PC-9 (cell line): ENCODE measurements around the gene CEP19. TPM values are rescaled to one million over a fixed set of nuclear protein-coding genes. Genes with fewer than 3 reads are reported as not detected.
A peak's percentile ranks its signal among the peaks of the same experiment; 100 is the strongest.

Source experiments
- BruUV-seq: library from RNA; stranded (reverse); fragments of 400-500 nt; replicated peaks from 2 replicates; lab custom pipeline; 2021; lab: Mats Ljungman, UMichigan
- CTCF ChIA-PET: fragments of 300-600 bp; sonication (Branson Sonifier 250); formaldehyde crosslinking; loops from one replicate; lab custom pipeline; 2022; ENCODE audit warnings: antibody characterized with exemption; lab: Charles Lee
- POLR2A ChIA-PET: fragments of 300-600 bp; sonication (Branson Sonifier 250); formaldehyde crosslinking; loops from one replicate; lab custom pipeline; 2022; ENCODE audit warnings: antibody characterized with exemption; ENCODE audit not compliant: unreplicated experiment; lab: Charles Lee
- DNase-seq, 2 experiments: peaks; one replicate each; pipeline versions ENCODE4 v3.0.0 to v3.0.0-alpha.2; 2015 to 2022; ENCODE audit warnings: mixed read lengths in 1 of 2
- H2AFZ ChIP-seq: fragments of 200-600 bp; sonication (generic); 2 replicates; pipeline ENCODE4 v1.8.1; 2017; ENCODE audit warnings: antibody characterized with exemption
- H3F3A ChIP-seq: fragments of 200-600 bp; sonication (generic); 2 replicates; pipeline ENCODE4 v1.8.1; 2017; ENCODE audit warnings: antibody characterized with exemption, mild to moderate bottlenecking, low read depth; ENCODE audit not compliant: insufficient read depth
- H3K27ac ChIP-seq: fragments of 200-600 bp; sonication (generic); 2 replicates; pipeline ENCODE4 v1.6.1; 2016; ENCODE audit warnings: mixed run types
- H3K27me3 ChIP-seq: fragments of 200-600 bp; sonication (generic); 2 replicates; pipeline ENCODE4 v1.6.1; 2016; ENCODE audit warnings: low read depth, mixed run types; ENCODE audit not compliant: insufficient read depth
- H3K36me3 ChIP-seq: fragments of 200-600 bp; sonication (generic); 2 replicates; pipeline ENCODE4 v1.6.1; 2016; ENCODE audit warnings: low read depth, mixed run types
- H3K4me1 ChIP-seq: fragments of 200-600 bp; sonication (generic); replicated peaks from 2 replicates; pipeline ENCODE4 v1.6.1; 2016; ENCODE audit warnings: mixed run types; ENCODE audit not compliant: insufficient read depth
- H3K4me2 ChIP-seq: fragments of 200-600 bp; sonication (generic); 2 replicates; pipeline ENCODE4 v1.6.1; 2017; ENCODE audit warnings: mixed run types
- H3K4me3 ChIP-seq: fragments of 200-600 bp; sonication (generic); 2 replicates; pipeline ENCODE4 v1.6.1; 2016; ENCODE audit warnings: mixed run types
- H3K79me2 ChIP-seq: fragments of 200-600 bp; sonication (generic); 2 replicates; pipeline ENCODE4 v1.6.1; 2017; ENCODE audit warnings: low read depth, mixed run types
- H3K9me2 ChIP-seq: fragments of 200-600 bp; sonication (generic); 2 replicates; pipeline ENCODE4 v1.8.1; 2017; ENCODE audit warnings: mild to moderate bottlenecking; ENCODE audit not compliant: insufficient read depth
- H3K9me3 ChIP-seq: fragments of 200-600 bp; sonication (generic); 2 replicates; pipeline ENCODE4 v1.8.1; 2016; ENCODE audit warnings: low read depth; ENCODE audit not compliant: insufficient read depth
- H4K20me1 ChIP-seq: fragments of 200-600 bp; sonication (generic); 2 replicates; pipeline ENCODE4 v1.8.1; 2017; ENCODE audit not compliant: insufficient read depth
- EZH2 ChIP-seq: fragments of 200-600 bp; sonication (generic); IDR thresholded peaks from 2 replicates; pipeline ENCODE4 v1.8.0; 2017; ENCODE audit warnings: antibody characterized with exemption, low read depth
- intact Hi-C: fragments of 100-400 bp; cut with micrococcal nuclease; formaldehyde crosslinking; loops from one replicate; pipeline ENCODE4 v1.10.0; 2022; ENCODE audit not compliant: unreplicated experiment
- total RNA-seq: library from RNA; stranded (reverse); gene quantifications from 2 replicates; pipeline ENCODE4 v1.2.3, GENCODE V29; 2021
- TF ChIP-seq, protein P1 (sequence below): fragments of 200-600 bp; sonication (generic); conservative IDR thresholded peaks from 2 replicates; pipeline ENCODE4 v1.6.1; 2017; ENCODE audit warnings: mixed run types, antibody characterized with exemption, mild to moderate bottlenecking, moderate library complexity

Gene CEP19
- total RNA-seq, 1 experiment from 2014 or later: 5.5 TPM

GRCh38 chr3:196662711-196663571 is 49.1 kb downstream of the CEP19 start:
- TF ChIP-seq, protein P1, sequence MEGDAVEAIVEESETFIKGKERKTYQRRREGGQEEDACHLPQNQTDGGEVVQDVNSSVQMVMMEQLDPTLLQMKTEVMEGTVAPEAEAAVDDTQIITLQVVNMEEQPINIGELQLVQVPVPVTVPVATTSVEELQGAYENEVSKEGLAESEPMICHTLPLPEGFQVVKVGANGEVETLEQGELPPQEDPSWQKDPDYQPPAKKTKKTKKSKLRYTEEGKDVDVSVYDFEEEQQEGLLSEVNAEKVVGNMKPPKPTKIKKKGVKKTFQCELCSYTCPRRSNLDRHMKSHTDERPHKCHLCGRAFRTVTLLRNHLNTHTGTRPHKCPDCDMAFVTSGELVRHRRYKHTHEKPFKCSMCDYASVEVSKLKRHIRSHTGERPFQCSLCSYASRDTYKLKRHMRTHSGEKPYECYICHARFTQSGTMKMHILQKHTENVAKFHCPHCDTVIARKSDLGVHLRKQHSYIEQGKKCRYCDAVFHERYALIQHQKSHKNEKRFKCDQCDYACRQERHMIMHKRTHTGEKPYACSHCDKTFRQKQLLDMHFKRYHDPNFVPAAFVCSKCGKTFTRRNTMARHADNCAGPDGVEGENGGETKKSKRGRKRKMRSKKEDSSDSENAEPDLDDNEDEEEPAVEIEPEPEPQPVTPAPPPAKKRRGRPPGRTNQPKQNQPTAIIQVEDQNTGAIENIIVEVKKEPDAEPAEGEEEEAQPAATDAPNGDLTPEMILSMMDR: no peak
- TF ChIP-seq EZH2: no peak
- no peak overlapping the region for H2AFZ ChIP-seq
- intact Hi-C loops: no loop called here
- H3K79me2 ChIP-seq: no peaks in the 10 kb centered on the region
- no peak overlapping the region for H3K4me2 ChIP-seq
- BruUV-seq: no TSS peak
- H3K4me3 ChIP-seq: no peak overlapping the region
- no peaks in the 10 kb centered on the region for H3K27me3 ChIP-seq
- peaks cover 9% of the 10 kb centered on the region; the same call in 1 of the 2 replicates for H3F3A ChIP-seq
- no peak for DNase-seq
- CTCF ChIA-PET: interaction anchor here (0.5 kb wide), 1 partner anchor 178 kb away, joined by 13 read pairs; no protein-coding TSS in a partner anchor
- no peaks in the 10 kb centered on the region for H3K9me3 ChIP-seq
- no peaks in the 10 kb centered on the region for H3K36me3 ChIP-seq
- 0 out of 2 replicates have a peak, but pooled peaks cover 16% of the 10 kb centered on the region for H3K4me1 ChIP-seq
- H3K27ac ChIP-seq: no peak overlapping the region
- no peaks in the 10 kb centered on the region for H3K9me2 ChIP-seq
- no peaks in the 10 kb centered on the region for H4K20me1 ChIP-seq
- POLR2A ChIA-PET: no interaction called here

DNA sequence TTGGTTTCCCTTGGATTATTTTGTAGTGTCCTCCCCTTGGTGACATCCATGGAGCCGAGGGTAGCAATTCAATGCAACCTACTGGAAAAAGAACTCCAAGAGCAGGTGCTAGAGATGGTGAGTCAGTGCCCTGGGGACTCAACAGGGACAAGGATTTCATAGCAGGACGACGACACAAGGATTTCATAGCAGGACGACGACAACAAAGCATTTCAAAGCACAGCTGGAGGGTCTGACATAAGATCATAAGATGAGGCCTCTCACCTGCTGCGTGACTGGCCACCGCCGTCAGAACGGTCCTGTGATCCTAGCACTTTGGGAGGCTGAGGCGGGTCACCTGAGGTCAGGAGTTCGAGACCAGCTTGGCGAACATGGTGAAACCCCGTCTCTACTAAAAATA is 50.0 kb downstream of the CEP19 start:
- Histone ChIP-seq H2AFZ (no peak overlapping the region), H3K36me3 (no peaks in the 10 kb centered on the region), H3K9me3 (no peaks in the 10 kb centered on the region), H3K79me2 (no peaks in the 10 kb centered on the region), H3K9me2 (no peaks in the 10 kb centered on the region), H3K27ac (no peak overlapping the region), H3K4me1 (0 out of 2 replicates have a peak, but pooled peaks cover 16% of the 10 kb centered on the region), H3K27me3 (no peaks in the 10 kb centered on the region), H4K20me1 (no peaks in the 10 kb centered on the region), H3K4me3 (no peak overlapping the region), H3K4me2 (no peak overlapping the region), H3F3A (peaks cover 9% of the 10 kb centered on the region; the same call in 1 of the 2 replicates)
- no TSS peak for BruUV-seq
- TF ChIP-seq EZH2: no peak
- TF ChIP-seq, protein P1: no peak
- ChIA-PET POLR2A (no interaction called here), CTCF (no interaction called here)
- intact Hi-C loops: no loop called here
- DNase-seq: peak; percentile 34 to 67

GRCh38 chr3:196661400-196661799 is 50.6 kb downstream of the CEP19 start:
- ChIA-PET CTCF (interaction anchor here (1.4 kb wide), 1 partner anchor 52 kb away, joined by 6 read pairs; no protein-coding TSS in a partner anchor), POLR2A (no interaction called here)
- Histone ChIP-seq H3K9me2 (no peaks in the 10 kb centered on the region), H3K79me2 (no peaks in the 10 kb centered on the region), H3K4me2 (no peak overlapping the region), H3F3A (peaks cover 4% of the 10 kb centered on the region; the same call in 1 of the 2 replicates), H3K36me3 (no peaks in the 10 kb centered on the region), H3K27me3 (no peaks in the 10 kb centered on the region), H3K4me3 (no peak overlapping the region), H4K20me1 (no peaks in the 10 kb centered on the region), H3K27ac (no peak overlapping the region), H3K4me1 (0 out of 2 replicates have a peak, but pooled peaks cover 12% of the 10 kb centered on the region), H2AFZ (no peak overlapping the region), H3K9me3 (no peaks in the 10 kb centered on the region)
- intact Hi-C loops: no loop called here
- TF ChIP-seq, protein P1: no peak
- no peak for TF ChIP-seq EZH2
- DNase-seq: no peak
- no TSS peak for BruUV-seq
